ENCODE data around the gene GZMM.
A peak's percentile ranks its signal among the peaks of the same experiment; 100 is the strongest.

The GZMM gene

GRCh38 chr19:543910-544608 lies at the start of gene GZMM:
Gene GZMM, plus strand, starts transcription at chr19:544053. Its CDS starts 19 bp downstream, at chr19:544072.
- DNase-seq, result no peak

DNA sequence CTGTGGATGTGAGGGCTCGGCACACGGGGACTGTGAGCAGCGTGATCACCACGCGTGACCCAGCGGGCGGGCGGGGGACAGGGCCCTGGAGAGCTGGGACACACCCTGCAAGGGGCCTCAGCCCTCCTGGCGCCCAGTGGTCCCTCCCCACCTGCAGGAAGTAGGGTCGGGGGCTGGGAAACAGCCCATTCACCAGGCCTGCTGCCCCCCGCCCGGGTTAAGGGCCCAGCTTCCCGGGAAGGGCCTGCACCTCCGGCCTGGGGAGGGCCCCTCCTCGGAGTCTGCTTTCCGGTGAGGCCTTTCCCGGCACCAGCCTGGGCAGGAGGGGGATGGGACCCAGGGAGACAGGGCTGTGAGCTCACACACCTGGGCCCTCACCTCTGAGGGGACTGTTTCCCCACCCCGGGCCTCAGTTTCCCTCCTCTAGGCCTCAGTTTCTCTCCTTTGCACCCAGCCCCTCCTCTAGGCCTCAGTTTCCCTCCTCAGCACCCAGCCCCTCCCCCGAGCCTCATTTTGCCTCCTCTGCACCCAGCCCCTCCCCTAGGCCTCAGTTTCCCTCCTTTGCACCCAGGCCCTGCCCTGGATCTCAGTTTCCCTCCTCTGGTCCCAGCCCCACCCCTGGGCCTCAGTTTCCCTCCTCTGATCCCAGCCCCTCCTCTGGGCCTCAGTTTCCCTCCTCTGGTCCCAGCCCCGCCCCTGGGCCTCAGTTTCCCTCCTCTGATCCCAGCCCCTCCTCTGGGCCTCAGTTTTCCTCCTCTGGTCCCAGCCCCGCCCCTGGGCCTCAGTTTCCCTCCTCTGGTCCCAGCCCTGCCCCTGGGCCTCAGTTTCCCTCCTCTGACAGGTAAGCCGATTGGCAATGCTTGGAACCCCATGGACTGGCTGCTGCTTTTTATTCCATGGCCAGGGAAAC lies 49.4 kb upstream of the GZMM start:
- DNase-seq, result no peak

DNA sequence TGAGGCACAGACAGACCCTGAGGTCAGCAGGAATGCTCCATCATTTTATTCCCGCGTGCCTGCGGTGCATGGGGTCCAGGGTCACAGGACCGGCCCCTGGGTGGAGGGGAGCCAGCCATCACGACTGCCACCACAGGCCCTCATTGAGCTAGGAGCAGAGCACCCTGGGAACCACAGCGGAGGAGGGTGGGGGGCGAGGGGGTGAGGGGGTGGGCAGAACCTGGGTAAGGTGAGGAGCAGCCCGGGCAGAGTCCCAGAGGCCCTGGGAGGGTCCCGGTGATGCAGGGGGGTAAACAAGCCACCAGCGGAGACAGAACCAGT lies 48.8 kb upstream of the GZMM start:
- DNase-seq, result no peak

- DNase-seq, result no peak
Observed at GRCh38 chr19:495402-496111, 48.3 kb upstream of the GZMM start.

- DNase-seq, result no peak
Observed at GRCh38 chr19:496112-496665, 47.7 kb upstream of the GZMM start, which contains the start of gene MADCAM1. Gene MADCAM1, plus strand, starts transcription at chr19:496486. Its CDS starts 14 bp downstream, at chr19:496500.

DNA sequence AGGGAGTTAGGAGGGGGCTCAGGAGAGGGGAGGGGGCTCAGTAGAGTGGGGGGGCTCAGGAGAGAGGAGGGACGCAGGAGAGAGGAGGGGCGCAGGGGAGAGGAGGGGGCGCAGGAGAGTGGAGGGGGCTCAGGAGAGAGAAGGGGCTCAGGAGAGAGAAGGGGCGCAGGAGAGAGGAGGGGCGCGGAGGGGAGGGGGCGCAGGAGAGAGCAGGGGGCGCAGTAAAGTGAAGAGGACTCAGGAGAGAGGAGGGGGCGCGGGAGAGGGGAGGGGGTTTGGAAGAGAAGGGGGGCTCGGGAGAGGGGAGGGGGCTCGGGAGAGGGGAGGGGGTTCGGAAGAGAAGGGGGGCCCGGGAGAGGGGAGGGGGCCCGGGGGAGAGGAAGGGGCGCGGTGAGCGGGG lies 46.9 kb upstream of the GZMM start:
- no peak for DNase-seq

DNA sequence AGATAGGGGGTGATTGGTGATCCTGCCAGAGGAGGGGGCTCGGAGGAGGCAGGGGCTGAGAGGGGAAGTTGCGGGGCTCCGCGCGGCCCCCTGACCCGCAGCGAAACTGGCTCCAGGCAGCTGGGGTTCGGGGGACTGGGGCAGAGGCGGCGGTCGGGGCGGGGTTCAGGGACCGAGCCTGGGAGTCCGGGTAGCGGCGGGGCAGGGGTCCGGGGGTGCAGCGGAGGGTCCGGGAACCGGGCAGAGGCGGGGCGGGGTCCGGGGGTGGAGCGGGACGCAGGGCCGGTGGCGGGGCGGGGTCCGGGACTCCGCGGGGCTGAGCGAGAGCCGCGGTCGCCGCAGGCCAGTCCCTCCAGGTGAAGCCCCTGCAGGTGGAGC lies 46.4 kb upstream of the GZMM start:
- no peak for DNase-seq

DNA sequence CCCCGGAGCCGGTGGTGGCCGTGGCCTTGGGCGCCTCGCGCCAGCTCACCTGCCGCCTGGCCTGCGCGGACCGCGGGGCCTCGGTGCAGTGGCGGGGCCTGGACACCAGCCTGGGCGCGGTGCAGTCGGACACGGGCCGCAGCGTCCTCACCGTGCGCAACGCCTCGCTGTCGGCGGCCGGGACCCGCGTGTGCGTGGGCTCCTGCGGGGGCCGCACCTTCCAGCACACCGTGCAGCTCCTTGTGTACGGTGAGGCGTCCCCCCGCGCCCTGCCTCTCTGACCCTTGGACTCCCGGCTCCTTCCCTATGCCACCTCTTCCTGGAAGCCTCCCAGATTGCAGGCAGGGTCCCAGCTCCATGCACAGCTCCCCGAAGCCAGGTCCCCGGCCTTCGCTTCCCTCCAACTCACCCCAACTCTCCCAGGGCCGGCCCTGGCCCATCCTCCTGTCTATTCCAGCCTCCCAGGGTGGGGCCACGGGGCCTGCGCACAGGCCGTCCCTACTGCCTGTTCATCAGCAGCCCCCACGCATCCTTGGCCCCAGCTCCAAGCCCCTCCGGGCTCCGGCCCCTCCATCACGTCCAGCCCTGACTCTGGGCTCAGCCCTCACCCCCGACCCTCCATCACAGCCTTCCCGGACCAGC lies 45.9 kb upstream of the GZMM start:
- no peak for DNase-seq

- no peak for DNase-seq
Observed at GRCh38 chr19:498511-498891, 45.4 kb upstream of the GZMM start.

- no peak for DNase-seq
Observed at GRCh38 chr19:498977-499623, 44.8 kb upstream of the GZMM start.

- no peak for DNase-seq
Observed at GRCh38 chr19:501646-502045, 42.2 kb upstream of the GZMM start.

DNA sequence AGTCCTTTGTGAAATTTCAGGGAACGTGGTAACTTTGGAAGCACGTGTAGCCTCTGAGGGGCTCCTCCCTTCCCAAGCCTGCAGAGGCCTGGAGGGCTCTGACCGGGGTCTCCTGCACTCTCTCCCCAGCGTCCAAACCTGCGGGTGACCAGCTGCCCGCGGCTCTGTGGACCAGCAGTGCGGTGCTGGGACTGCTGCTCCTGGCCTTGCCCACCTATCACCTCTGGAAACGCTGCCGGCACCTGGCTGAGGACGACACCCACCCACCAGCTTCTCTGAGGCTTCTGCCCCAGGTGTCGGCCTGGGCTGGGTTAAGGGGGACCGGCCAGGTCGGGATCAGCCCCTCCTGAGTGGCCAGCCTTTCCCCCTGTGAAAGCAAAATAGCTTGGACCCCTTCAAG lies 39.2 kb upstream of the GZMM start:
- DNase-seq, result no peak

DNA sequence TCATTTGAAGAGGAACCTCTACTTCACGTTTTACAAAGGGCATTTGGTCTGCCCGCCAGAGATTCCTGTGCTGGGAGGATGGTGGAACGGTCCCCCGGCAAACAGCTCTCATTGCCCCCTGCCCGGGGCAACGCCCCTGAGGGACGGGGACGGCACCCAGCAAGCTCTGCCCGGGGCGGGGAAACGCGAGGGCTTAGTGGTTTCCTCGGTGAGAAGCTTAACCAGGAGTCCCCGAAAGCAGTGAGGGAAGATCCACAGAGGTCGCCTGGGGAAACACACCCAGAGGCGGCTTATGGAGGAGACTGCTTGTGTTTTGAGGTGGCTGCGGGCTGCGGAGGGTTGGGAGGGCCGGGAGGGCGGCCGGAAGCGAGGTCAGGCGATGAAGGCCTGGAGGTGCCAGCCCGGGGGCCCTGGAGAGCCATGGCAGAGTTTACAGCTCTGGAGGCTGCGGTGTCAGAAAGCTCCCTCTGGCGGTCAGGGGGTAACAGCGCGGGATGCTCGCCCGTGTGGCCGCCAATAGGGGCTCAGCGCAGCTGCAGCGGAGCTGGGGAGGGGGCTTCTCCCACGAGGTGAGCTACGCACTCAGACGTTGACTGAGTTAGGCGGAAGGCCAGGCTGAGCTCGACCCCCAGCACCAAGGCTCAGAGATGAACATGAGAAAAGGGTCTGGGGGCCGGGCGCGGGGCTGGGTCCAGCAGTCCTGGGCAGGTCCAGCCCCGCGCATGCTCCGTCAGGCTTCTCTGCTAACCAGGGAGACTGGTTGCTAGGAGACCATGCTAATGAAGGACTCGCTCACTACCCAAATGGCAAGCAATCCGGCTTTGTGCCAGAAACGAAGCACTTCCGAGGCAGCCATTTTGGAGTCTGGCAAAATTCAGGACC lies 37.2 kb upstream of the GZMM start:
- peak; percentile 97 for DNase-seq

DNA sequence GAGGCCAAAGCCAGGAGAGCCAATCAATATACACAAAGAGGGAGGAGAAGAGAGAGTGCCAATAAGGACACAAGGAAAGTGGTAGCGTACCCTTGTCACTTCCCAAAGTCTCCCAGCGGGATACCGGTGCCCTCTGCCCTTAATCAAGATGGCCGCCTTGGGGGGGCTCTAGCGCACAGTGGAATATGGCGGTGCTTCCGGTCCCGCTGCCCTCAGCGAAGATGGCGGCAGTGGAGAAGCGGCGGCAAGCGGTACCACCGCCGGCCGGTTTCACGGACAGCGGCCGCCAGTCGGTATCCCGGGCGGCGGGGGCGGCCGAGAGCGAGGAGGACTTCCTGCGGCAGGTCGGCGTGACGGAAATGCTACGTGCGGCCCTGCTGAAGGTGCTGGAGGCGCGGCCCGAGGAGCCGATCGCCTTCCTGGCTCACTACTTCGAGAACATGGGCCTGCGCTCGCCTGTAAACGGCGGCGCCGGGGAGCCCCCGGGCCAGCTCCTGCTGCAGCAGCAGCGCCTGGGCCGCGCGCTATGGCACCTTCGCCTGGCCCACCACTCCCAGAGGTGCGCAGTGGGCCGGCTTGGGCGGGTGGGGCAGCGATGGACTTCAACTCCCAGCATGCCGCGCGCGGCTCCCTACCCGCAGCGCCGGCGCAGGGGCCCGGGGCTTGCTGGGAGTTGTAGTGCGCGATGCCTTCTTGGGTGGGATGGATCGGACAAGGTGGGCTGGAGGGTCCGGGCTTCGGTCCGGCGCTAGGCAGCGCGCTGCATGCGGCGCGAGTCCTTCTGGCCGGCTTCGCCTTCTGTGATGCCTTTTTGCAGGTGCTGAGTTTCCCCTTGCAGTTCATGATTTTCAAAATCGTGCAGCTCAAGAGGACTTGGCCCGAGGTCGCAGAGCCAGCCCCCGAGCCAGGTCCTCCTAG lies 36.3 kb upstream of the GZMM start, which contains the start of gene TPGS1:
TSS of gene TPGS1 (plus strand) at position 212 of the 918 bp plus-strand sequence. CDS start at position 222, 10 bp downstream.
- DNase-seq, result peak in 1 of 2 donors; percentile 86

DNA sequence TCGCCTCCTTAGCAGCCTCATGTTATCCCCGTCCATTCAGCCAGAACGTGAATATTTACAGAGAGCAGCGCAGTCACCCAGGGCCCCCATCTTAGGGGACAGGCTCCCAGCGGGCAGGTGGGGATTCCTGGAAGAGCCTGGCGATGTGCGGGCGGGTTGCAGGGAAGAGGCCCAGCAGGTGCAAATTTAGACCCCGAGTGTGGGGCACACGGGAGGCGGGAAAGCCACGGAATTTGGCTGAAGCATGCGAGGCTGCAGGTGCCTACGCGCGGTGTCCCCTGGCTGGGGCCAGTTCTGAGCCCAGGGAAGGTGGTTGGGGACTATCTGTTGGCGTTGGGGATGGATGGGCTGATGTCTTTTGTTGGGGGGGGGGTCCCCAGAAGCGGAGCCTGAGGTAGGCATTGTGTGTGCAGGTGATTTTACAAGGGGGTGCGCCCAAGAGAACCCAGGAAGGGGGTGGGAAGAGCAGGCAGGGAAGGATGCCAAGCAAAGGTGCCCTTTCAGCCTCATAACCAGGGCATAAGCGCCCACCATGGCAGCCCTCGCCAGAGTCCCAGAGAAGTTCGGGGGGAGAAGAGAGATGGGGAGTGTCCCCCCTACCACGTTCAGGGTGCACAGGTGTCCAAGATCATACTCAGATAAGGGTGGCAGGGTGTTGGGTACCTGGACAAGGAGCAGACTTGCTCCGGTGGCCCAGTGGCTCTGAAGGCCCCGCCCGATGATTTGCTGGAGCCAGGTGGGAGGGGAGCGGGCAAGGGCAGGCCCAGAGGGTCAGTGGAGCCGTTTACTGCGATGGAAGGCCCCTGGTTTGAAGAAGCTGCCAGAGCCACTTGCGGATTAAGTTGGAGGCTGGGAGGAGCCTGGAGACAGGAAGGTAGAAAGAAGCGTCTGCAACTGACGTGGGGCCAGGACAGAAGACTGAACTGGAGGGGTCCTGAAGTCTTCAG lies 35.4 kb upstream of the GZMM start:
- DNase-seq, result no peak

- DNase-seq, result peak; percentile 84 to 86
Observed at GRCh38 chr19:510606-511100, 33.2 kb upstream of the GZMM start.

- DNase-seq, result peak; percentile 25 to 84
Observed at GRCh38 chr19:511101-511851, 32.6 kb upstream of the GZMM start.
